ENCODE data around the gene EPB41.

The EPB41 gene

DNA sequence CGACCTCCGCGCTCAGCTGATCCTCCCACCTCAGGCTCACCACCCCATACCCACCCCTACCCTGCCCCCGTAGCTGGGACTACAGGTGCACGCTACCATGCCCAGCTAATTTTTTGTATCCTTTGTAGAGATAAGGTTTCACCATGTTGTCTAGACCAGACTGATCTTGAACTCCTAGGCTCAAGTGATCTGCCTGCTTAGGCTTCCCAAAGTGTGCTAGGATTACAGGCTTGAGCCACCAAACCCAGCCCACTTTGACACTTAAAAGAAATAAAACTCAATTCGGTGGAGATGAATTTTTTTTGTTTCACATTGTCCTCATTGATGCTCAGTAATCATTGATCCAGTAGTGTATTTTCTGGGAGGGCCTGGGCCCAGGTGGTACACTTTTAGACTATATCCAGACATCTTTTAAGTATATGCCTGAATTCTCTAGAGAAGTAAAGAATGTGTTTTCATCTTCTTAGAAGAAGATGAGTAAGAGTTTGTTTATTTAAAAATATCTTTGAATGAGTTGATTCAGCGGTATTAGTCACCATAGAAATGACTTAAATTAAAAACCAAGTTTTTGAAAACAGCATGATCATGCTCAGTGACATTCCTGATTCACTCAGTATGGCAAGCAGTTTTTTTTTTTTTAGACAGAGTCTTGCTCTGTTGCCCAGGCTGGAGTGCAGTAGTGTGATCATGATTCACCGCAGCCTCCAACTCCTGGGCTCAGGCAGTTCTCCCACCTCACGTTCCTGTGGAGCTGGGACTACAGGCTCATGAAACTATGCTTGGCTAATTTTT is 57.8 kb downstream of the EPB41 start (continued):
- TF ChIP-seq ZNF175 (tag by site-specific recombination; IDR thresholded peaks at IDR 0.05) (no peak), ZNF639 (tag by site-specific recombination; IDR thresholded peaks at IDR 0.05) (no peak), ZNF514 (tag by site-specific recombination; IDR thresholded peaks at IDR 0.05) (no peak), ZNF654 (tag by site-specific recombination; IDR thresholded peaks at IDR 0.05; ENCODE audit: low read depth) (no peak), ZNF660 (tag by site-specific recombination; IDR thresholded peaks at IDR 0.05) (no peak), ZNF121 (tag by site-specific recombination; IDR thresholded peaks at IDR 0.05) (peak; percentile 62), ZNF677 (tag by site-specific recombination; IDR thresholded peaks at IDR 0.05) (no peak), ZNF670 (tag by site-specific recombination; IDR thresholded peaks at IDR 0.05; ENCODE audit: low read depth) (no peak), ZNF19 (tag by site-specific recombination; IDR thresholded peaks at IDR 0.05; ENCODE audit: low read depth) (no peak), ZFP37 (tag by site-specific recombination; IDR thresholded peaks at IDR 0.05) (no peak), ZNF600 (tag by site-specific recombination; IDR thresholded peaks at IDR 0.05) (peak; percentile 22; the same call in 1 of the 2 replicates), ZNF580 (tag by site-specific recombination; IDR thresholded peaks at IDR 0.05) (no peak), HIC1 (tag by site-specific recombination; IDR thresholded peaks at IDR 0.05) (no peak)
- TF ChIP-seq, protein P1, sequence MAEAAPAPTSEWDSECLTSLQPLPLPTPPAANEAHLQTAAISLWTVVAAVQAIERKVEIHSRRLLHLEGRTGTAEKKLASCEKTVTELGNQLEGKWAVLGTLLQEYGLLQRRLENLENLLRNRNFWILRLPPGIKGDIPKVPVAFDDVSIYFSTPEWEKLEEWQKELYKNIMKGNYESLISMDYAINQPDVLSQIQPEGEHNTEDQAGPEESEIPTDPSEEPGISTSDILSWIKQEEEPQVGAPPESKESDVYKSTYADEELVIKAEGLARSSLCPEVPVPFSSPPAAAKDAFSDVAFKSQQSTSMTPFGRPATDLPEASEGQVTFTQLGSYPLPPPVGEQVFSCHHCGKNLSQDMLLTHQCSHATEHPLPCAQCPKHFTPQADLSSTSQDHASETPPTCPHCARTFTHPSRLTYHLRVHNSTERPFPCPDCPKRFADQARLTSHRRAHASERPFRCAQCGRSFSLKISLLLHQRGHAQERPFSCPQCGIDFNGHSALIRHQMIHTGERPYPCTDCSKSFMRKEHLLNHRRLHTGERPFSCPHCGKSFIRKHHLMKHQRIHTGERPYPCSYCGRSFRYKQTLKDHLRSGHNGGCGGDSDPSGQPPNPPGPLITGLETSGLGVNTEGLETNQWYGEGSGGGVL (tag by site-specific recombination; IDR thresholded peaks at IDR 0.05): no peak
- TF ChIP-seq, protein P2, sequence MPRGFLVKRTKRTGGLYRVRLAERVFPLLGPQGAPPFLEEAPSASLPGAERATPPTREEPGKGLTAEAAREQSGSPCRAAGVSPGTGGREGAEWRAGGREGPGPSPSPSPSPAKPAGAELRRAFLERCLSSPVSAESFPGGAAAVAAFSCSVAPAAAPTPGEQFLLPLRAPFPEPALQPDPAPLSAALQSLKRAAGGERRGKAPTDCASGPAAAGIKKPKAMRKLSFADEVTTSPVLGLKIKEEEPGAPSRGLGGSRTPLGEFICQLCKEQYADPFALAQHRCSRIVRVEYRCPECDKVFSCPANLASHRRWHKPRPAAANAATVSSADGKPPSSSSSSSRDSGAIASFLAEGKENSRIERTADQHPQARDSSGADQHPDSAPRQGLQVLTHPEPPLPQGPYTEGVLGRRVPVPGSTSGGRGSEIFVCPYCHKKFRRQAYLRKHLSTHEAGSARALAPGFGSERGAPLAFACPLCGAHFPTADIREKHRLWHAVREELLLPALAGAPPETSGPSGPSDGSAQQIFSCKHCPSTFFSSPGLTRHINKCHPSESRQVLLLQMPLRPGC (tag by site-specific recombination; IDR thresholded peaks at IDR 0.05): no peak
- TF ChIP-seq, protein P3, sequence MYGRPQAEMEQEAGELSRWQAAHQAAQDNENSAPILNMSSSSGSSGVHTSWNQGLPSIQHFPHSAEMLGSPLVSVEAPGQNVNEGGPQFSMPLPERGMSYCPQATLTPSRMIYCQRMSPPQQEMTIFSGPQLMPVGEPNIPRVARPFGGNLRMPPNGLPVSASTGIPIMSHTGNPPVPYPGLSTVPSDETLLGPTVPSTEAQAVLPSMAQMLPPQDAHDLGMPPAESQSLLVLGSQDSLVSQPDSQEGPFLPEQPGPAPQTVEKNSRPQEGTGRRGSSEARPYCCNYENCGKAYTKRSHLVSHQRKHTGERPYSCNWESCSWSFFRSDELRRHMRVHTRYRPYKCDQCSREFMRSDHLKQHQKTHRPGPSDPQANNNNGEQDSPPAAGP (tag by site-specific recombination; IDR thresholded peaks at IDR 0.05): no peak
- TF ChIP-seq, protein P4, sequence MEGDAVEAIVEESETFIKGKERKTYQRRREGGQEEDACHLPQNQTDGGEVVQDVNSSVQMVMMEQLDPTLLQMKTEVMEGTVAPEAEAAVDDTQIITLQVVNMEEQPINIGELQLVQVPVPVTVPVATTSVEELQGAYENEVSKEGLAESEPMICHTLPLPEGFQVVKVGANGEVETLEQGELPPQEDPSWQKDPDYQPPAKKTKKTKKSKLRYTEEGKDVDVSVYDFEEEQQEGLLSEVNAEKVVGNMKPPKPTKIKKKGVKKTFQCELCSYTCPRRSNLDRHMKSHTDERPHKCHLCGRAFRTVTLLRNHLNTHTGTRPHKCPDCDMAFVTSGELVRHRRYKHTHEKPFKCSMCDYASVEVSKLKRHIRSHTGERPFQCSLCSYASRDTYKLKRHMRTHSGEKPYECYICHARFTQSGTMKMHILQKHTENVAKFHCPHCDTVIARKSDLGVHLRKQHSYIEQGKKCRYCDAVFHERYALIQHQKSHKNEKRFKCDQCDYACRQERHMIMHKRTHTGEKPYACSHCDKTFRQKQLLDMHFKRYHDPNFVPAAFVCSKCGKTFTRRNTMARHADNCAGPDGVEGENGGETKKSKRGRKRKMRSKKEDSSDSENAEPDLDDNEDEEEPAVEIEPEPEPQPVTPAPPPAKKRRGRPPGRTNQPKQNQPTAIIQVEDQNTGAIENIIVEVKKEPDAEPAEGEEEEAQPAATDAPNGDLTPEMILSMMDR (tag by site-specific recombination; IDR thresholded peaks at IDR 0.05): no peak
- TF ChIP-seq, protein P5, sequence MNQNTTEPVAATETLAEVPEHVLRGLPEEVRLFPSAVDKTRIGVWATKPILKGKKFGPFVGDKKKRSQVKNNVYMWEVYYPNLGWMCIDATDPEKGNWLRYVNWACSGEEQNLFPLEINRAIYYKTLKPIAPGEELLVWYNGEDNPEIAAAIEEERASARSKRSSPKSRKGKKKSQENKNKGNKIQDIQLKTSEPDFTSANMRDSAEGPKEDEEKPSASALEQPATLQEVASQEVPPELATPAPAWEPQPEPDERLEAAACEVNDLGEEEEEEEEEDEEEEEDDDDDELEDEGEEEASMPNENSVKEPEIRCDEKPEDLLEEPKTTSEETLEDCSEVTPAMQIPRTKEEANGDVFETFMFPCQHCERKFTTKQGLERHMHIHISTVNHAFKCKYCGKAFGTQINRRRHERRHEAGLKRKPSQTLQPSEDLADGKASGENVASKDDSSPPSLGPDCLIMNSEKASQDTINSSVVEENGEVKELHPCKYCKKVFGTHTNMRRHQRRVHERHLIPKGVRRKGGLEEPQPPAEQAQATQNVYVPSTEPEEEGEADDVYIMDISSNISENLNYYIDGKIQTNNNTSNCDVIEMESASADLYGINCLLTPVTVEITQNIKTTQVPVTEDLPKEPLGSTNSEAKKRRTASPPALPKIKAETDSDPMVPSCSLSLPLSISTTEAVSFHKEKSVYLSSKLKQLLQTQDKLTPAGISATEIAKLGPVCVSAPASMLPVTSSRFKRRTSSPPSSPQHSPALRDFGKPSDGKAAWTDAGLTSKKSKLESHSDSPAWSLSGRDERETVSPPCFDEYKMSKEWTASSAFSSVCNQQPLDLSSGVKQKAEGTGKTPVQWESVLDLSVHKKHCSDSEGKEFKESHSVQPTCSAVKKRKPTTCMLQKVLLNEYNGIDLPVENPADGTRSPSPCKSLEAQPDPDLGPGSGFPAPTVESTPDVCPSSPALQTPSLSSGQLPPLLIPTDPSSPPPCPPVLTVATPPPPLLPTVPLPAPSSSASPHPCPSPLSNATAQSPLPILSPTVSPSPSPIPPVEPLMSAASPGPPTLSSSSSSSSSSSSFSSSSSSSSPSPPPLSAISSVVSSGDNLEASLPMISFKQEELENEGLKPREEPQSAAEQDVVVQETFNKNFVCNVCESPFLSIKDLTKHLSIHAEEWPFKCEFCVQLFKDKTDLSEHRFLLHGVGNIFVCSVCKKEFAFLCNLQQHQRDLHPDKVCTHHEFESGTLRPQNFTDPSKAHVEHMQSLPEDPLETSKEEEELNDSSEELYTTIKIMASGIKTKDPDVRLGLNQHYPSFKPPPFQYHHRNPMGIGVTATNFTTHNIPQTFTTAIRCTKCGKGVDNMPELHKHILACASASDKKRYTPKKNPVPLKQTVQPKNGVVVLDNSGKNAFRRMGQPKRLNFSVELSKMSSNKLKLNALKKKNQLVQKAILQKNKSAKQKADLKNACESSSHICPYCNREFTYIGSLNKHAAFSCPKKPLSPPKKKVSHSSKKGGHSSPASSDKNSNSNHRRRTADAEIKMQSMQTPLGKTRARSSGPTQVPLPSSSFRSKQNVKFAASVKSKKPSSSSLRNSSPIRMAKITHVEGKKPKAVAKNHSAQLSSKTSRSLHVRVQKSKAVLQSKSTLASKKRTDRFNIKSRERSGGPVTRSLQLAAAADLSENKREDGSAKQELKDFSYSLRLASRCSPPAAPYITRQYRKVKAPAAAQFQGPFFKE (tag by site-specific recombination; IDR thresholded peaks at IDR 0.05; ENCODE audit: borderline replicate concordance): no peak
